ENCODE results near the gene APBB2. TPM values are rescaled to one million over a fixed set of nuclear protein-coding genes. Genes with fewer than 3 reads are reported as not detected.

The APBB2 gene
- total RNA-seq, 1 donor from 2014 or later: 63.2 TPM

- Mint-ChIP-seq H3K36me3 (peaks cover 3% of the 10 kb centered on the region), H3K27me3 (ENCODE audit: low read depth) (no peaks in the 10 kb centered on the region), H3K27ac (peak overlapping the region; percentile 77), H3K4me3 (no peak overlapping the region), H3K4me1 (peaks cover 62% of the 10 kb centered on the region), H3K9me3 (peaks cover 1% of the 10 kb centered on the region)
- no peak for DNase-seq (ENCODE audit: low spot score in 2 of 2, unreplicated experiment in 2 of 2)
- no peak for TF ChIP-seq CTCF (IDR thresholded peaks at IDR 0.05; ENCODE audit: unreplicated experiment)
Observed at GRCh38 chr4:41177016-41177415, 37.3 kb downstream of the APBB2 start.

GRCh38 chr4:41176340-41176739, 38.0 kb downstream of the APBB2 start:
- no peak for TF ChIP-seq CTCF (IDR thresholded peaks at IDR 0.05; ENCODE audit: unreplicated experiment)
- Mint-ChIP-seq H3K4me1 (peaks cover 62% of the 10 kb centered on the region), H3K27ac (peak overlapping the region; percentile 92), H3K27me3 (ENCODE audit: low read depth) (no peaks in the 10 kb centered on the region), H3K9me3 (no peaks in the 10 kb centered on the region), H3K4me3 (no peak overlapping the region), H3K36me3 (peaks cover 3% of the 10 kb centered on the region)
- DNase-seq (ENCODE audit: low spot score in 2 of 2, unreplicated experiment in 2 of 2): no peak

- H3K36me3 Mint-ChIP-seq: peaks cover 3% of the 10 kb centered on the region
- H3K4me3 Mint-ChIP-seq: no peak overlapping the region
- DNase-seq (ENCODE audit: low spot score in 2 of 2, unreplicated experiment in 2 of 2): no peak
- no peaks in the 10 kb centered on the region for H3K9me3 Mint-ChIP-seq
- H3K27me3 Mint-ChIP-seq (ENCODE audit: low read depth): no peaks in the 10 kb centered on the region
- H3K4me1 Mint-ChIP-seq: peaks cover 62% of the 10 kb centered on the region
- no peak for TF ChIP-seq CTCF (IDR thresholded peaks at IDR 0.05; ENCODE audit: unreplicated experiment)
- H3K27ac Mint-ChIP-seq: peak overlapping the region; percentile 92
Observed at GRCh38 chr4:41175794-41176193, 38.5 kb downstream of the APBB2 start.

- no peaks in the 10 kb centered on the region for H3K9me3 Mint-ChIP-seq
- no peak overlapping the region for H3K27ac Mint-ChIP-seq
- no peaks in the 10 kb centered on the region for H3K27me3 Mint-ChIP-seq (ENCODE audit: low read depth)
- no peak for TF ChIP-seq CTCF (IDR thresholded peaks at IDR 0.05; ENCODE audit: unreplicated experiment)
- no peak for DNase-seq (ENCODE audit: low spot score in 2 of 2, unreplicated experiment in 2 of 2)
- no peak overlapping the region for H3K4me3 Mint-ChIP-seq
- H3K36me3 Mint-ChIP-seq: peaks cover 3% of the 10 kb centered on the region
- H3K4me1 Mint-ChIP-seq: peaks cover 54% of the 10 kb centered on the region
Observed at GRCh38 chr4:41174444-41174843, 39.9 kb downstream of the APBB2 start.

GRCh38 chr4:41172786-41173185, 41.6 kb downstream of the APBB2 start:
- no peak for TF ChIP-seq CTCF (IDR thresholded peaks at IDR 0.05; ENCODE audit: unreplicated experiment)
- H3K4me1 Mint-ChIP-seq: peaks cover 42% of the 10 kb centered on the region
- no peaks in the 10 kb centered on the region for H3K9me3 Mint-ChIP-seq
- no peak overlapping the region for H3K27ac Mint-ChIP-seq
- H3K27me3 Mint-ChIP-seq (ENCODE audit: low read depth): no peaks in the 10 kb centered on the region
- DNase-seq (ENCODE audit: low spot score in 2 of 2, unreplicated experiment in 2 of 2): no peak
- H3K4me3 Mint-ChIP-seq: no peak overlapping the region
- peaks cover 3% of the 10 kb centered on the region for H3K36me3 Mint-ChIP-seq

GRCh38 chr4:41169256-41169800, 45.0 kb downstream of the APBB2 start:
- no peak for TF ChIP-seq CTCF (IDR thresholded peaks at IDR 0.05; ENCODE audit: unreplicated experiment)
- H3K36me3 Mint-ChIP-seq: peaks cover 10% of the 10 kb centered on the region

More at GRCh38 chr4:41169256-41169800, 45.0 kb downstream of the APBB2 start:
- Mint-ChIP-seq H3K27me3 (ENCODE audit: low read depth) (no peaks in the 10 kb centered on the region), H3K4me3 (no peak overlapping the region), H3K4me1 (peaks cover 25% of the 10 kb centered on the region), H3K9me3 (peaks cover 4% of the 10 kb centered on the region), H3K27ac (no peak overlapping the region)
- DNase-seq (ENCODE audit: low spot score in 2 of 2, unreplicated experiment in 2 of 2): no peak
